NAMALWA (cell line): ENCODE measurements around the gene RAB3A.
"Not testable (repeated sequence)": the region's sequence is repeated elsewhere in the genome, so short reads cannot be mapped to it uniquely, and the experiment has no call there.

Experiments used
- DNase-seq: peaks from one replicate; pipeline ENCODE4 v3.0.0-alpha.2; 2015; ENCODE audit warnings: low spot score

RAB3A gene

GRCh38 chr19:18223860-18224524, 20.1 kb upstream of the RAB3A start:
- peak; percentile 89 for DNase-seq

- no peak for DNase-seq
Observed at GRCh38 chr19:18221815-18222725, 18.2 kb upstream of the RAB3A start.

GRCh38 chr19:18220632-18221275, 16.9 kb upstream of the RAB3A start:
- no peak for DNase-seq

- DNase-seq = no peak
Observed at GRCh38 chr19:18219911-18220631, 16.2 kb upstream of the RAB3A start.

DNA sequence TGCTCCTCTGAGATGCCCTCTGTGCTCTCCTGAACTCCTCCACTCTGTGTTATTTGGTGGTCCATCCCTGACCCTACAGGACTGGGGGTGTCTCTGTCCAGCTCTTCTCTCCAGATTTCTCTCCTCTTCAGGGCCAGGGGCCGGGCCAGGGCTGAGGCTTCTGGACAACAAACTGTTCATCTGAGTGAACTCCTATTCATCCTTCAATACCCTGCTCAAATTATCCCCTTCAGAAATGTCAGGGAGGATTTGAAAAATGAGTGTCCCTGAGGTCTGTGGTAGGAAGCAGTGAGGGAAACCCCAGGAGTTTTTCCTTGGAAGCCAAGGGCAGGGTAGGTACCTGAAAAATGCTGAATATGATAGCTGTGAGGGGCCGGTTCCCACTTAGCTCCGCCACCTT, 14.8 kb upstream of the RAB3A start:
- DNase-seq = no peak

GRCh38 chr19:18218159-18218558, 14.3 kb upstream of the RAB3A start:
- no peak for DNase-seq

- DNase-seq = no peak
Observed at GRCh38 chr19:18216789-18217188, 12.9 kb upstream of the RAB3A start.

- DNase-seq = no peak
Observed at GRCh38 chr19:18214779-18215433, 11.1 kb upstream of the RAB3A start.

GRCh38 chr19:18211683-18212082, 7.8 kb upstream of the RAB3A start:
- DNase-seq = no peak

- not testable (repeated sequence) for DNase-seq
Observed at GRCh38 chr19:18209912-18210311, 6.1 kb upstream of the RAB3A start.

- DNase-seq = peak; percentile 59
Observed at GRCh38 chr19:18208098-18208951, 4.5 kb upstream of the RAB3A start.

GRCh38 chr19:18206018-18206417, 2.2 kb upstream of the RAB3A start:
- DNase-seq = no peak

DNA sequence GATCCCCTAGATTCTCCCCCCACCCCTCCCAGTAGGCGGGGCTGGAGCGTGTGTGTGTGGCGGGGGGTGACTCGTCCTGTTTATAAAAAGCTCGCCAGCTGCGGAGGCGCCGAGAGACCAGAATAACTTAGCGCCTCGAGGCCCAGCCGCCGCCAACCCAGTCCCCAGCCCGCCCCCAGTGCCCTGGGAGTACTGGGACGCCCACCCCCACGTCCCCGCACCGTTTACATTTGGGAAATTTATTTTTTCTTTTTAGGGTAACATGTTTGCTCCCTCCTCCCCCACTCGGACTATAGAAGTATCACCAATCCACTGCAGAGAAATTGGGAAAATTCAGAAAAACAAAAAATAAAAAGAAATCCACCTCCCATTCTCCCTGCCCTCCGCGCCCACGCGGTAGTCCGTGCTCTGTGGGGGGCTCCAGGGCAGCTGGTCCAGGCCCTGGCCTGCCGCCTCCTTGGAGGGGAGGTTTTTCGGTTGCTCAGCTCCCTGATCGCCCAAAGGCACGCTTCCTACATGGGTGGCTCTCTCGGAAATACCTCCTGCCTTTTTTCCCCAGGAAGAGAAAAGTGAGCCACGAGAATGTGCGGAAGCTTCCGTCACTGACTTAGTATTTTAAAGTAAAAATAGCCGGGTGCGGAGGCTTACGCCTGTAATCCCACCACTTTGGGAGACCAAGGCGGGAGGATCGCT, 1.5 kb upstream of the RAB3A start:
- peak; percentile 90 for DNase-seq

DNA sequence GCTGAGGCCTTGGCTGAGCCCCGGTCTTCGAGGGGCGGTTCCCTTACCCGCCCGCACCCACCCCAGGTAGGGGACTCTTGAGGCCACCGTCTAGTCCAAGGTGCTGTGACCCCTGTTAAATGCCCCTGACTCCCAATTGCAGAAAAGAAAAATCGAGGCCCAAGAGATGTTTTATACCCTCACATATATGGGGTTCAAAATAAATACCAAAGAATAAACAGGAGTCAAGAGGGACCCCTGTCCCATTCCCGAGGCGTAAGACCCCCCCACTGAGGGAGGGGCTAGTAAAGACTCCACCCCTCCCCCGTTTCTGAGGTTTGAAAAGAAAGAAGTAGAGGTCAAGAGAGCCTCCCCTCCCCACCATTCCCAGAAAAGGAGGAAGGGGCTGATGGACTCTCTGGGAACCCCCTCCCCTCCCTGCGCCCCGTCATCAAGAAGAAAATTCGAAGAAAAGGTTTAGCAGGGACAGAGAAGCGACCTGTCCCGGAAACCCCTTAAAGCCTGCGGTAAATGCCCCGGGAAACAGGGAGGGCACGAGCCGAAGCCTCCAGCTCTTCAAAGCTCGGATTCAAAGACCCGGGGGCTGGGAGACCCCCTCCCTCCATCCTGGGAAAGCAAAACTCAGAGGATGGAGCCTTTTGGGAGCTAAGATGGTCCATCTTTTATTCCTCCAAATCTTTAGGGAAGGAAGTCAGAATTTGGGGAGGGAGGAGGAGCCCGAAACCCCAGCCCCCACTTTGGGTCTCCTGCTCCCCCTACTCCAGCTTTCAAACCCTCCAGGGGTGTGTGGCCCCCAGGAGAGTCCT, 755 bp upstream of the RAB3A start:
- DNase-seq = no peak

DNA sequence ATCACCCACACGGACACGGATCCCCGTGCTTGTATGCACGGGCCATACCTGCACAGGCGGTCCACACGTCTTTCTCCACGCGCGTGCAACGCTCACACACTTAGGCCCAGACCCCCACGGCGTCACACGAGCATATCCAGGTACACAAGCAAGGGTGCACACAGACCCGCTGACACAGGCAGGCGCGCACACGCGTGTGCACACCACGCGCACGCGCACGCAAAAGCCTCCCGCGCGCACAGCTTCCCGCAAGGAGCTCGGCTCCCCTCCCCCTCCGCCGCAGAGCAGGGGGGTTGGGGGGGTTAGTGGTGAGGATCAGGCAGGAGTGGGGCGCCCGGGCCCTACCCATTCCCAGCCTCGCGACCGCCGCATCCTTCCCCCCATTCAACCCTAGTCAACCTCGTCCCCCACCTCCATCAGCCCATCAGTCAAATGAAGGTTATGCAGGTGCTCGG, 407 bp downstream of the RAB3A start:
- no peak for DNase-seq

GRCh38 chr19:18202778-18203407, 949 bp downstream of the RAB3A start:
- peak; percentile 78 for DNase-seq

- DNase-seq = no peak
Observed at GRCh38 chr19:18202397-18202777, 1.5 kb downstream of the RAB3A start.

DNA sequence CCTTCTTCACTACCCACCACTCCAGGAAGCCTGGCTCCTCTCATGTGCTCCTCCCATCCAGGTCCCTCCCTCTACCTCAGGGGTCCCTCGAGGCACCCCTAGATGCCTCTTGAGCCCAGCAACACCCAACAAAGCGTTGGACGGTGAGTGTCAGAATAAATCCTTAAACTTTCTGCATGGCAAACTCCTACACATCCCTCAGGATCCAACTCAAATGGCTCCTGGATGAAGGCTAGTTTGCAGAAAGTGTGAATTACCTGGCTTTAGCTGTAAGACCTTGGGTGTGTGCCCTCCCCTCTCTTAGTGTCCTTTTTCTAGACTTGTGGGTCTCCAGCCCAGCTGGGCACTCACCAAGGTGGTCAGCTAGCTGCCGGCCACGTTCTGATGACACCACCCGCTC, 5.5 kb downstream of the RAB3A start:
- DNase-seq = no peak

DNA sequence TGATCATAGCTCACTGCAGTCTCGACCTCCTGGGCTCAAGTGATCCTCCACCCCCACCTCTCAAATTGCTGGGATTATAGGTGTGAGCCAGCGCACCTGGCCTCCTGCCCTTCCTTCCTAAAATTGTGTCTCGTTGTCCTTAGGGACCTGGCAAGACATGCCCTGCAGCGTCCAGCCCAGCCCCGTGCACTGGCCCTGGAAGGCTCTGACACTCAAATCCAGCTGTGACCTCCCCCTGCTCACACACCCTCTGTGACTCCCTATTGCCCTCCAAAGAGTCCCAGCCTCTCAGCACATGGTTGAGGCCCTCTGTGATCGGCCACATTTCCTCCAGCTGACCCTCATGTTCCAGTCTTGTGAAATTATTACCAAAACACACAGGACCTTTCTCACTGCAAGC, 5.9 kb downstream of the RAB3A start:
- no peak for DNase-seq
